H1 (cell line): ENCODE data around the gene LTB4R. TPM values are rescaled to one million over a fixed set of nuclear protein-coding genes. Genes with fewer than 3 reads are reported as not detected.

Experiments used
- CTCF ChIA-PET: fragments of 300-600 bp; sonication (Branson Sonifier 250); formaldehyde crosslinking; loops from one replicate; lab custom pipeline; 2021; ENCODE audit not compliant: partially characterized antibody; lab: Charles Lee
- POLR2A ChIA-PET: fragments of 300-600 bp; sonication (Branson Sonifier 250); formaldehyde crosslinking; loops from one replicate; lab custom pipeline; 2021; ENCODE audit warnings: inconsistent platforms; ENCODE audit not compliant: partially characterized antibody; lab: Charles Lee
- DNase-seq, 2 experiments: peaks; one replicate each; pipeline versions ENCODE4 v3.0.0 to v3.0.0-alpha.2; 2010 to 2022; ENCODE audit warnings: low spot score in 2 of 2, low read depth in 1 of 2, mixed read lengths in 1 of 2
- FAIRE-seq: peaks from 2 replicates; lab custom pipeline; 2011; peaks lifted over from hg19 to GRCh38; lab: Jason Lieb, UNC
- H2AFZ ChIP-seq: 2 replicates; pipeline ENCODE4 v1.8.1; 2012; ENCODE audit warnings: low read length, inconsistent platforms
- H2AK5ac ChIP-seq: 2 replicates; pipeline ENCODE4 v1.6.1; 2013; ENCODE audit warnings: low read depth, low read length
- H2BK120ac ChIP-seq: replicated peaks from 2 replicates; pipeline ENCODE3; 2013; ENCODE audit warnings: low read depth, low read length, inconsistent platforms
- H2BK12ac ChIP-seq: 2 replicates; pipeline ENCODE4 v1.6.1; 2013; ENCODE audit warnings: low read depth, low read length
- H2BK15ac ChIP-seq: 2 replicates; pipeline ENCODE4 v1.6.1; 2013; ENCODE audit warnings: low read length
- H2BK20ac ChIP-seq: 2 replicates; pipeline ENCODE4 v1.6.1; 2013; ENCODE audit warnings: low read length
- H2BK5ac ChIP-seq: 2 replicates; pipeline ENCODE4 v1.6.1; 2013; ENCODE audit warnings: low read depth, low read length
- H3K14ac ChIP-seq: 2 replicates; pipeline ENCODE4 v1.6.1; 2013; ENCODE audit warnings: inconsistent platforms; ENCODE audit not compliant: insufficient read length
- H3K18ac ChIP-seq: 2 replicates; pipeline ENCODE4 v1.6.1; 2013; ENCODE audit warnings: low read length; ENCODE audit errors: extremely low read depth
- H3K23ac ChIP-seq: 2 replicates; pipeline ENCODE4 v1.6.1; 2013; ENCODE audit warnings: inconsistent platforms; ENCODE audit not compliant: insufficient read length
- H3K23me2 ChIP-seq: 2 replicates; pipeline ENCODE4 v1.6.1; 2013; ENCODE audit warnings: low read depth, low read length
- H3K27ac ChIP-seq: 2 replicates; pipeline ENCODE4 v1.6.1; 2011; ENCODE audit warnings: low read depth, low read length, inconsistent platforms
- H3K27me3 ChIP-seq, 4 experiments: replicated peaks in 1 of 4; 1 replicate in 1 of 4; 2 replicates in 3 of 4; pipeline versions ENCODE4 v1.6.1 to v1.8.1; 2011 to 2013; ENCODE audit warnings: low read length in 3 of 4, mild to moderate bottlenecking in 3 of 4, inconsistent platforms in 2 of 4, mixed read lengths in 2 of 4, moderate library complexity in 1 of 4; ENCODE audit not compliant: control insufficient read depth in 3 of 4, insufficient read depth in 3 of 4; ENCODE audit errors: extremely low read depth in 1 of 4
- H3K36me3 ChIP-seq, 4 experiments: 2 replicates each; pipeline versions ENCODE4 v1.6.1 to v1.8.1; 2011 to 2013; ENCODE audit warnings: mild to moderate bottlenecking in 4 of 4, low read length in 3 of 4, moderate library complexity in 2 of 4, control low read depth in 1 of 4, inconsistent platforms in 1 of 4; ENCODE audit not compliant: insufficient read depth in 4 of 4, control insufficient read depth in 2 of 4
- H3K4ac ChIP-seq: replicated peaks from 2 replicates; pipeline ENCODE3; 2013; ENCODE audit warnings: low read length, low read depth, mixed read lengths, inconsistent platforms; ENCODE audit not compliant: insufficient read length
- H3K4me1 ChIP-seq, 4 experiments: replicated peaks in 1 of 4; 1 replicate in 1 of 4; 2 replicates in 3 of 4; pipeline versions ENCODE4 v1.6.1 to v1.8.1; 2011 to 2013; ENCODE audit warnings: low read length in 3 of 4, inconsistent platforms in 2 of 4, mixed read lengths in 1 of 4; ENCODE audit not compliant: insufficient read depth in 4 of 4, control insufficient read depth in 3 of 4
- H3K4me2 ChIP-seq, 2 experiments: 2 replicates each; pipeline versions ENCODE4 v1.6.1 to v1.8.1; 2011 to 2013; ENCODE audit warnings: low read depth in 2 of 2, low read length in 2 of 2, control low read depth in 1 of 2, inconsistent platforms in 1 of 2, mild to moderate bottlenecking in 1 of 2; ENCODE audit not compliant: insufficient read depth in 1 of 2
- H3K4me3 ChIP-seq, 4 experiments: fragments of 200-600, 300-600 bp in 1 of 4; sonication (generic), shearing (Covaris generic), sonication (Bioruptor Twin) in 1 of 4; 2 replicates each; pipeline versions ENCODE4 v1.5.1 to v1.8.1; 2011 to 2016; ENCODE audit warnings: low read length in 4 of 4, low read depth in 3 of 4, control low read depth in 2 of 4, inconsistent platforms in 2 of 4, mild to moderate bottlenecking in 2 of 4, mixed read lengths in 1 of 4, moderate library complexity in 1 of 4; ENCODE audit not compliant: insufficient read depth in 2 of 4; ENCODE audit errors: extremely low read depth in 1 of 4
- H3K56ac ChIP-seq: replicated peaks from 2 replicates; pipeline ENCODE3; 2013; ENCODE audit warnings: low read depth, mild to moderate bottlenecking, mixed read lengths, low read length, inconsistent platforms; ENCODE audit not compliant: insufficient read length
- H3K79me1 ChIP-seq: 2 replicates; pipeline ENCODE4 v1.6.1; 2013; ENCODE audit warnings: low read depth, low read length, control low read depth
- H3K79me2 ChIP-seq, 2 experiments: 2 replicates each; pipeline versions ENCODE4 v1.6.1 to v1.8.1; 2012 to 2013; ENCODE audit warnings: low read length in 2 of 2, mild to moderate bottlenecking in 2 of 2, inconsistent platforms in 1 of 2; ENCODE audit not compliant: insufficient read depth in 2 of 2, control insufficient read depth in 1 of 2
- H3K9ac ChIP-seq, 4 experiments: replicated peaks in 1 of 4; 1 replicate in 1 of 4; 2 replicates in 3 of 4; pipeline versions ENCODE4 v1.6.1 to v1.8.1; 2011 to 2013; ENCODE audit warnings: low read depth in 3 of 4, low read length in 3 of 4, control low read depth in 2 of 4, mild to moderate bottlenecking in 2 of 4, moderate library complexity in 2 of 4, inconsistent platforms in 1 of 4; ENCODE audit errors: extremely low read depth in 1 of 4
- H3K9me3 ChIP-seq, 2 experiments: 2 replicates each; pipeline versions ENCODE4 v1.6.1 to v1.8.1; 2012 to 2013; ENCODE audit warnings: mild to moderate bottlenecking in 2 of 2, moderate library complexity in 2 of 2, control low read depth in 1 of 2, inconsistent platforms in 1 of 2, low read depth in 1 of 2, low read length in 1 of 2, mixed read lengths in 1 of 2; ENCODE audit not compliant: insufficient read depth in 2 of 2
- H4K20me1 ChIP-seq, 2 experiments: replicated peaks in 1 of 2; 2 replicates each; pipeline versions ENCODE3 to v1.8.1; 2011 to 2013; ENCODE audit warnings: inconsistent platforms in 2 of 2, low read length in 2 of 2, mild to moderate bottlenecking in 1 of 2; ENCODE audit not compliant: insufficient read depth in 2 of 2, control insufficient read depth in 1 of 2
- H4K5ac ChIP-seq: 2 replicates; pipeline ENCODE4 v1.6.1; 2013; ENCODE audit warnings: low read length, low read depth, mixed read lengths, inconsistent platforms; ENCODE audit not compliant: insufficient read length
- H4K8ac ChIP-seq: 2 replicates; pipeline ENCODE4 v1.8.0; 2013; ENCODE audit warnings: mild to moderate bottlenecking, moderate library complexity, low read length, inconsistent platforms; ENCODE audit not compliant: insufficient read depth; ENCODE audit errors: extremely low read depth
- H4K91ac ChIP-seq: replicated peaks from 2 replicates; pipeline ENCODE3; 2013; ENCODE audit warnings: low read length, mixed read lengths, inconsistent platforms; ENCODE audit not compliant: insufficient read length
- CBX5 ChIP-seq: fragments of 300-800, 300-1000 bp; sonication (generic); IDR thresholded peaks from 2 replicates; pipeline ENCODE4 v1.7.1; 2016; ENCODE audit warnings: antibody characterized with exemption, low read length, low read depth
- CREB1 ChIP-seq: IDR thresholded peaks from 2 replicates; pipeline ENCODE4 v1.6.1; 2012; ENCODE audit warnings: inconsistent platforms
- GABPA ChIP-seq: IDR thresholded peaks from 2 replicates; pipeline ENCODE4 v1.6.1; 2011; ENCODE audit warnings: mild to moderate bottlenecking, low read length, moderate library complexity, borderline replicate concordance; ENCODE audit not compliant: insufficient read depth
- HDAC2 ChIP-seq, 2 experiments: fragments of 300-600 bp in 1 of 2; sonication (generic) in 1 of 2; IDR thresholded peaks; 2 replicates each; pipeline ENCODE4 v1.6.1; 2011 to 2012; ENCODE audit warnings: low read depth in 2 of 2, low read length in 2 of 2, mild to moderate bottlenecking in 2 of 2, moderate library complexity in 2 of 2, borderline replicate concordance in 1 of 2, inconsistent platforms in 1 of 2
- JUN ChIP-seq: IDR thresholded peaks from 2 replicates; pipeline ENCODE4 v1.6.1; 2011; ENCODE audit warnings: low read depth, mild to moderate bottlenecking, improper control_type of control experiment, low read length
- NANOG ChIP-seq: IDR thresholded peaks from 2 replicates; pipeline ENCODE4 v1.6.1; 2011; ENCODE audit warnings: low read length, low read depth, mild to moderate bottlenecking, inconsistent platforms; ENCODE audit not compliant: insufficient read depth, poor library complexity, severe bottlenecking
- POLR2A ChIP-seq, 2 experiments: IDR thresholded peaks; 1 replicate in 1 of 2; 2 replicates in 1 of 2; pipeline ENCODE4 v1.6.1; 2011; ENCODE audit warnings: low read depth in 2 of 2, low read length in 2 of 2, mild to moderate bottlenecking in 2 of 2; ENCODE audit errors: control extremely low read depth in 1 of 2
- RBBP5 ChIP-seq: IDR thresholded peaks from 2 replicates; pipeline ENCODE4 v1.7.1; 2012; ENCODE audit warnings: low read depth, mild to moderate bottlenecking, inconsistent platforms, low read length, moderate library complexity, borderline replicate concordance
- SP4 ChIP-seq: IDR thresholded peaks from 2 replicates; pipeline ENCODE4 v1.6.1; 2012; ENCODE audit warnings: low read length, inconsistent platforms
- TAF1 ChIP-seq: IDR thresholded peaks from 2 replicates; pipeline ENCODE4 v1.6.1; 2011; ENCODE audit warnings: mild to moderate bottlenecking, low read depth, low read length
- TEAD4 ChIP-seq: IDR thresholded peaks from 2 replicates; pipeline ENCODE4 v1.6.1; 2012; ENCODE audit warnings: low read depth, low read length, inconsistent platforms, mixed read lengths
- WGBS, 2 experiments: shearing (Covaris generic) in 1 of 2; methylation state at CpG; one replicate each; pipeline versions ENCODE4 v1.1.6 to v1.1.7; 2013 to 2015; ENCODE audit warnings: low lambda C conversion rate in 2 of 2, mixed read lengths in 2 of 2, inconsistent platforms in 1 of 2, low coverage in 1 of 2, missing lambda C conversion rate in 1 of 2; ENCODE audit not compliant: insufficient replicate concordance in 2 of 2, insufficient coverage in 1 of 2, insufficient read length in 1 of 2; ENCODE audit errors: extremely low coverage in 1 of 2, missing lambda C conversion rate in 1 of 2; 5-methylcytosine and 5-hydroxymethylcytosine counted together
- polyA plus RNA-seq, 7 experiments: library from polyadenylated mRNA; depleted of rRNA in 3 of 7; stranded (reverse) in 5 of 7; unstranded in 2 of 7; fragments of >200 nt in 5 of 7; fragments of 200-250 nt in 2 of 7; gene quantifications; 1 replicate in 5 of 7; 2 replicates in 1 of 7; 4 replicates in 1 of 7; pipeline versions ENCODE4 v1.2.1 to v1.2.3, GENCODE V29; 2011 to 2013; ENCODE audit warnings: missing spikeins in 2 of 7, mixed read lengths in 2 of 7
- total RNA-seq: library from RNA; stranded (reverse); fragmentation: NEBNext Ultra II Directional; extraction: Animal tissue kit (Norgen Biotek cat#: 25700); gene quantifications from 2 replicates; pipeline ENCODE4 v1.2.1, GENCODE V29; 2021

Gene LTB4R
- total and polyA plus RNA-seq, 2 of the 8 experiments (the other 6 are each of a cell fraction or from before 2014, with no cell fraction given), result 4.1 to 6.7 TPM

DNA sequence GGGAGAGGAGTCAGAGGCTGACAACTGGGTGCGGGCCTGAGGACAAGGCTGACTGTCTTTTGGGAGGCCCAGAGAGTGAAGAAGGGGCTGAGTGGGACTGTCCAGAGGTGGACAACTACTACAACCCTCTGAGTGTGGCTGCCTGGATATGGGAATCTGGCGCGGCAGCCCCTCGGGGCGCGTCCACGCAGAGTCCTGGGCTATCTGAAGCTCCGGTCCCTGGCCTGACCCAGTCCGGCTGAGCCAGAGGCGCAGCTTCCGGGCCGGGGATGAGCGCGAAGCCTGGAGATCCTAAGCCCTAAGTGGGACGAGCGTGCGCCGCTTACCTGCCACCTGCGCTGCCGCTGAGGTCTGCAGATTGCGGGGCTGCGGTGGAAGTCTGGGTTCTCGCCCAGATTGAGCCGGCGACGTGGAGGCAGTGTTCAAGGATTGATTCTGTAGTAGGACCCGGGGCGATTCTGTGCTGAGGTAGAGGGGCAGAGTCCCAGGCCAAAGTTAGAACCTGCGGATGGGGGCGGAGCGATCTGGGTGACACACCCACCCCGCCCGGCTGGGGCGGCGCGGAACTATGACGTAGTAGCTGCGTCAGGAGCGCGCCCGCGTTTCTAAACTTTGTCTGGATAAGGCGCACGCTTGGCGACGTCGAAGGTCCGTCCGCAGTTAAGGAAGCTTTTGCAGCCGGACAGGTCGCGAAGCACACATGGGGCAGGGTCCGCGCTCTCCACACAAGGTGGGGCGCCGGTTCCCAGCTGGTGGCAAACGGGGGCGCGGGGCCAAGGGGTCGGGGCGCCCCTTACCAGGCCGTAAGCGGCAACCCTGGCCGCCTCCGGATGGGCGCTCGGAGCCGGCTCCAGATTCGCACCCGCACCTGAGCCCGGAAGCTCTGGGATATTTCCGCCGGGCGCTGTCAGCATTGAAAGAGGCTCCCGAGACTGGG, 11.8 kb upstream of the LTB4R start, which contains the start of the genes DHRS1 and NOP9:
Gene DHRS1, minus strand, starts transcription at position 526 of the 937 bp plus-strand sequence. CDS start 674 bp downstream, outside the sequence.
Gene NOP9, plus strand, starts transcription at position 596 of the 937 bp plus-strand sequence. Its CDS starts 105 bp downstream, at position 701.
- H3K27ac ChIP-seq, result no peak within 1 kb of the TSS
- no peak within 1 kb of the TSS for H4K91ac ChIP-seq
- H3K4me3 ChIP-seq, result peak within 1 kb of the TSS; percentile 76 to 91 (median 88)
- H4K20me1 ChIP-seq, result no peaks in the 10 kb centered on the region
- H3K14ac ChIP-seq, result no peak within 1 kb of the TSS
- no peak within 1 kb of the TSS for H2AK5ac ChIP-seq
- no peaks in the 10 kb centered on the region; a peak in 1 of 4 replicates for H3K9me3 ChIP-seq
- H3K79me1 ChIP-seq, result peaks cover 5% of the 10 kb centered on the region; the same call in 1 of the 2 replicates
- POLR2A ChIA-PET, result interaction anchor here (0.6 to 6.1 kb wide), 23 partner anchors 8 to 758 kb away, joined by 3 to 50 read pairs (median 5); partner anchors contain the start of genes ADCY4, CHMP4A, CIDEB and GMPR2
- CTCF ChIA-PET, result interaction anchor here (0.7 to 9.0 kb wide), 15 partner anchors 9 to 241 kb away, joined by 3 to 163 read pairs (median 5); partner anchors contain the start of genes CHMP4A, CIDEB, IPO4 and KHNYN
- H3K18ac ChIP-seq, result peak within 1 kb of the TSS; percentile 98
- H3K4me1 ChIP-seq, result peaks cover 0 to 7% (median 4%) of the 10 kb centered on the region in 4 experiments; a peak in 5 of 7 replicates
- H2BK12ac ChIP-seq, result no peak within 1 kb of the TSS
- H2BK120ac ChIP-seq, result no peak within 1 kb of the TSS
- peaks cover 22 to 33% (median 29%) of the 10 kb centered on the region in 4 experiments for H3K36me3 ChIP-seq
- H2BK15ac ChIP-seq, result no peak within 1 kb of the TSS
- peak within 1 kb of the TSS; percentile 87 for H4K5ac ChIP-seq
- H4K8ac ChIP-seq, result peak within 1 kb of the TSS; percentile 92
- H3K9ac ChIP-seq, result peak within 1 kb of the TSS; percentile 59 to 91 (median 66)
- H3K4me2 ChIP-seq, result peak within 1 kb of the TSS; percentile 85 to 96
- DNase-seq (peak; percentile 61 to 99), FAIRE-seq (no peak)
- H3K56ac ChIP-seq, result peak within 1 kb of the TSS; percentile 78
- H3K79me2 ChIP-seq, result peaks cover 4 to 13% of the 10 kb centered on the region in 2 experiments; a peak in 2 of 4 replicates
- H2AFZ ChIP-seq, result peak within 1 kb of the TSS; percentile 28
- no peak within 1 kb of the TSS for H3K23ac ChIP-seq
- peak within 1 kb of the TSS; percentile 64; the same call in 1 of the 2 replicates for H2BK5ac ChIP-seq
- H3K4ac ChIP-seq, result no peak within 1 kb of the TSS
- no peak within 1 kb of the TSS for H2BK20ac ChIP-seq
- H3K27me3 ChIP-seq, result no peaks in the 10 kb centered on the region
- peaks cover 4% of the 10 kb centered on the region; the same call in 1 of the 2 replicates for H3K23me2 ChIP-seq
- WGBS, 2 experiments, result 3% methylated on average over 61 of the region's 75 CpGs; no CpG with 5 or more reads in 1 of the 2 experiments
- no peak for TF ChIP-seq GABPA
- no peak for TF ChIP-seq NANOG
- peak; percentile 87 for TF ChIP-seq TAF1
- peak; percentile 99 for TF ChIP-seq CREB1
- TF ChIP-seq POLR2A (IDR thresholded peaks at IDR 0.05; ENCODE audit: control extremely low read depth in 1 of 2, low read depth in 2 of 2, low read length in 2 of 2), result peak; percentile 81 to 88
- TF ChIP-seq CBX5, result no peak
- TF ChIP-seq RBBP5, result 0 out of 2 replicates have a peak, but pooled peaks have one; percentile 30
- 0 out of 2 replicates have a peak, but pooled peaks have one; percentile 41 for TF ChIP-seq SP4
- TF ChIP-seq JUN, result no peak
- TF ChIP-seq HDAC2 (IDR thresholded peaks at IDR 0.05; ENCODE audit: borderline replicate concordance in 1 of 2, low read depth in 2 of 2, low read length in 2 of 2), result no peak
- no peak for TF ChIP-seq TEAD4
